Measurements from ENCODE around the gene AEN.

Gene AEN

DNA sequence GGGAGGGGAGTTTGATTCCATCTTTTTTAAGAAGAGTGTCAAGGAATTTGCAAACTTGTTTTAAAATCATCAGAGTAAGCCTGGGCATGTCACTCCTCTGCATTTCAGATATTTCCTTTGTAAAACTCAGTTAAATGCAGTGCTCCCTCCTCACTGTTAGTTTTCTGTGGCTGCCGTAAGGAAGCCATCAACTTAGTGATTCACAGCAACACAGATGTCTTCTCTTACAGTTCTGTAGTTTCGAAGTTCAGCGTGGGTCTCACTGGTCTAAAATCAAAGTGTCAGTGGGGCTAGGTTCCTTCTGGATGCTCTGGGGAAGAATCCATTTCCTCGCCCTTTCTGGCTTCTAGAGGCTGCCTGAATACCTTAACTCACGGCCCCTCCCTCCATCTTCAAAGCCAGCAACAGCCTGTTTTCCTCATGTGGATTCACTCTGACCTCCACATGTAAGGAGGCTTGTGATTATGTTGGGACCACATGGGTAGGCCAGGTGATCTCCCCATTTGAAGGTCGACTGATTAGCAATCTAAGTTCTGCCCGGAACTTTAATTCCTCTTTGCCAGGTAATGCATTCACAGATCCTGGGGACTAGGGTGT is 30.1 kb downstream of the AEN start:
- no peak for DNase-seq

DNA sequence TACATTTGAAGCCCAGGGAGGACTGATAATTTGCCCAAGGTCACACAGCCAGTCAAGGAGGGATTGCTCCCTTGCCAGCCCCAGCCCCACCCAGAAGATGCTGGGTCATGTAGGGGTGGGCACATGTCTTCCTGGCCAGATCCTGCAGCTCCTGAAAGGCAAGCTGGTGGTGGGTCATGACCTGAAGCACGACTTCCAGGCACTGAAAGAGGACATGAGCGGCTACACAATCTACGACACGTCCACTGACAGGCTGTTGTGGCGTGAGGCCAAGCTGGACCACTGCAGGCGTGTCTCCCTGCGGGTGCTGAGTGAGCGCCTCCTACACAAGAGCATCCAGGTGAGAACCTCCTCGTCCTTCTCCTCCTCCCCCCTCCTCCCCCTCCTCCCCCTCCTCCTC is 30.8 kb downstream of the AEN start:
- peak; percentile 1 for DNase-seq

DNA sequence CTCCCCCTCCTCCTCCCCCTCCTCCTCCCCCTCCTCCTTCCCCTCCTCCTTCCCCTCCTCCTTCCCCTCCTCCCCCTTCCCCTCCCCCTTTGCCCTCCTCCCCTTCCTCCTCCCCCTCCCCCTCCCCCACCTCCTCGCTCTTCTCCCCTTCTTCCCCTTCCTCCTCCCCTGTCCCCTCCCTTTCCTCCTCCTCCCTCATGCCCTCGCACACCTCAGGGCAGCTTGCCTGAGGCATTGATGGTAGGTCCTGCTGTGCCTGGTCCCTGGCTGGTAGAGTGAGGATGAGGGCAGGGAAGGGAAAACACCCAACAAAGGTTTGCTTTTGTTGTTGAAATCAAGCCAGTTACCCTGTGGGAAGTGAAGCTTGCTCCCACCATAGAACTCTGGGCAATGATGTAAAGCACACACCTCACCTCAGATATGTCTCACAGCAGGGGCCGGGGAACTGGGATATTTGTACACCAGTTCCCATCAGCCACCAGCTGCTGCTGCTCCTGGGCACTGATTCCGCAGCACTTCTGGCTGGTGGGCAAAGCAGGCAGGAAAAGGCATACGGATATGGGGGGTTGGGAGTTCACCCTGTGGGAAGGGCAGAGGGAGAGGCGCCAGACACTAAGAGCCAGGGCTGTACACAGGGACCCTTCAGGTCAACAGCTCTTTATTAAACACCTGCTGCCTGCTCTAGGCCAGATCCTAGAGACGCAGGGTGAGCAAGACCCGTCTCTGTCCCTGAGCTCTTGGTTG is 31.5 kb downstream of the AEN start:
- DNase-seq = peak; percentile 2

DNA sequence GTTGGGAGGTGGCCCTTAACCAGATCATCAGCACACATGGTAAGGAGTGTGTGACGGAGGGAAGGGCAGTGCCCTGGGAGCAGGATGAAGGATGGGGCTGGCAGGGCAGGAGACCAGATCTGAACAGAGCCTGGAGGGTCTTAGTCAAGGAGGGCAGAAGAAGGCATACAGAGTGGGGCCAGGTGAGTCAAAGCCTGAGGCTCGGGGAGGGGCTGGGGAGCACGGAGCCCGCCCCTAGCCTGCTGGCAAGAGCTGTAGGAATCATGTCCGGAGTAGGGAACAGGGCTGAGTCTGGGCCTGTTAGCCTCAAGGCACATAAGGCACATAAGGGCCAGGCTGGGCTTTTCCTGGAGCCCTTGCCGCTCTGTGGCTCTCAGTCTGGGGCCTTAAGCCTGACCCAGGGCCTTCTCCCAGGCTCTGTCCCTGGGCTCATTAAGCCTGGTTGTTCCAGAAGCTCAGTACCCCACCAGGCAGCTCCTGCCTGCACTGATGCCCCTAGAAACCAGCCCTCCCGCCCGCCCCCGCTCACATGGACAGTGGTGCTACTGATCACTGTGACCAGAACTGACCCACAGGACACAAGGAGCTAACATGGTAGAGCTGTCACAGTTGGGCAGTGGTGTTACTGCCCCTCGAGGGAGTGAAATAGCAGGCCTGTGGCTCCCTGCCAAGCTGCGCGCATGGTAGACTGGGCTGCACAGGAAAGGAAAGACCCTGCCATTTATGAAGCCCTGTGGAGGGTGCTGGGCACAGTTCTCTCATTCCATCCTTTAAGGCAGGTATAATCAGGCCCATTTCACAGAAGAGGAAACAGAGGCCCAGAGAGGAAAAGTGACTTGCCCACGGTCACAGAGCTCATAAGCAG is 32.3 kb downstream of the AEN start:
- DNase-seq = peak; percentile 1

DNA sequence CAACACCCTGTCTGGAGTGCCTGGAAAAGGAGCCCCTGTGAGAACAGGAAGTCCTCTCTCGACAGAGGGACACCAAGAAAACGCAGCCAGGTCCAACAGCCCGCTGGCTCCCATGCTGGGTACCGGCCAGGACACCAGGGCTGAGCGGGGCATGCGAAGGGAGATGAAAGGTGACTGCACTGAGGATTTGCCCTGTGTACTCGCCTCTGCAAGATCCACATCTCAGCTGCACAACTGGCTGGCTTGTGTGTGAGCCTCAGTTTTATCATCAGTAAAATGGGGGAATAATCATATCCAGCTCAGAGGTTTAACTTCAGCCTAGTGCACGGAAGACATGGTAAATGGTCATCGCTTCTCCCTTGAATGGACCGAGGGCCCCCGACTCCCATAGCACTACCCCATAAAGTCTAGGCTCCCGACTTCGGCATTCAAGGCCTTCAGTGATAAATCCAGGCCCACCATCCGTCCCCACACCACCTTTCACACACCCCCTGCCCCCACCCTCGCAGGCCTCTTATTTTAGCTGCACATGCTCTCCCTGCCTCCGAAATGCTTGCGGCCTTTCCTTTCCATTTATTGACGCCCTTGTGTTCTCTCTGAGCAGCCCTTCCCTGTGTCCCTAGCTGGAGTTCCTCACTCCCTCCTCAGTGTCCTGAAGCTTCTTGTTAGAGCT is 33.4 kb downstream of the AEN start:
- DNase-seq = no peak

DNA sequence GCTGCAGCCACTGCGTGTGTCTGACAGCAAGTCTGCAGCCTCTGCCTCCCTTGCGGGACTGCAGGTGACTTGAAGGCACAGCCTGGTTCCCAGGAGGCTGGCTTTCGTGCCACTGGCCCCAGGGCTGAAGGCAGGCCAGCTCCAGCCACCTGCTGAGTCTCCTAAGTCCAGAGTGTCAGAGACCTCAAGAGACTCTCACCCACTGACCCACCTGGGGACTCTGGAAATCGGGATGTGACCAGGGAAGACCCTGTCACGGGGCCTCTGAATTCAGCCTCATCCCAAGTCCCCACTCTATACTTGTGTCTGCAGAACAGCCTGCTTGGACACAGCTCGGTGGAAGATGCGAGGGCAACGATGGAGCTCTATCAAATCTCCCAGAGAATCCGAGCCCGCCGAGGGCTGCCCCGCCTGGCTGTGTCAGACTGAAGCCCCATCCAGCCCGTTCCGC is 34.0 kb downstream of the AEN start:
- DNase-seq = no peak

DNA sequence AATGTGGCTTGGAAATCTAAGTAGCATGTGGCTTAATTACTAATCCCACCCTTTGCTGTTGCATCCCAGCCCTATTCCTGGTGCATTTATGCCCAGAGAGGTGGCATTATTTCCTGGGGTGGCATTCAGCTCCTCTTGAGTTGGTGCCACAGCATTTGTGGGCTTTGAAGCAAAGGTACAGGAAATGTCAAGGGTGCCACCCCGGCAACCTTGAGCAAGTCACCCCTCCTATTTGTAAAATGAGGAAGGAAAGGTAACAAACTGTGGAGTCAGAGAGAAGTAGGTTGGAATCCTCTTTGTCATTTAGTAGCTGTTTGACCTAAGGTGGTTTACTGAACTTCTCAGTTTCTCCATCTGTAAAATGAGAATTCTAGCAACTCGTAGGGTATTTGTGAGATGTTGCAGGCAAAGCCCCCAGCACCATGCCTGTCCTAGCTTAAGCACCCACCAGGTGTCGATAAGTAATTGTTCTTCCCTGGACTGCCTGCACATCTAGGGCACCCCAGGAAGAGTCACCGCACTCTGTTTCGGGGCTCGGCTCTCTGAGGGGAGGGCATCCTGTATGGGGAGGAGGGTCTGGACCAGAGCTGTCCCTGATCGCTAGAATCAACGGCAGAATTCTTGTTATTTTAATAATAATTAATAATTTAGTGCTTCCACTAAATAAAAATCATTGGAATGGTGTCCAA is 34.8 kb downstream of the AEN start:
- no peak for DNase-seq

DNA sequence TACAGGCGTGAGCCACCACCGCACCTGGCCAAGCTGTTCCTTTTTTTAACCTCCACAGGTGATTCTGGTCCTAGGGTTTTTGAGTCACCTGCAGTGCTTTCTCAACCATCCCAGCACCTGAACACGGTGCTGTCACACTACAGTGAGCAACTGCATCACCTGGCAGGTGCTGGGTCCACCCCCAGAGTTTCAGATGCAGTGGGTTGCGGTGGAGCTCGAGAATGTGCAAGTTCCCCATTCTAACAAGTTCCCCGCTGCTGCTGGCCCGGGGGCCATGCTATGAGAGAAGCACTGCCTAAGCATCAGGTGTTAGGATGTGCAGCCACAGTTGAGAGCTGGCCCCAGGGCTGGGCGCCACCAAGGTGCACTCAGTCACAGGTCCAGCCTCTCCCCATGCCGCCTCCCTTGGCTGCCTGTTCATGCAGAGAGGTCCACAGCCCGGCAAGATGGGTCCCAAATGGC is 35.7 kb downstream of the AEN start:
- DNase-seq = no peak

DNA sequence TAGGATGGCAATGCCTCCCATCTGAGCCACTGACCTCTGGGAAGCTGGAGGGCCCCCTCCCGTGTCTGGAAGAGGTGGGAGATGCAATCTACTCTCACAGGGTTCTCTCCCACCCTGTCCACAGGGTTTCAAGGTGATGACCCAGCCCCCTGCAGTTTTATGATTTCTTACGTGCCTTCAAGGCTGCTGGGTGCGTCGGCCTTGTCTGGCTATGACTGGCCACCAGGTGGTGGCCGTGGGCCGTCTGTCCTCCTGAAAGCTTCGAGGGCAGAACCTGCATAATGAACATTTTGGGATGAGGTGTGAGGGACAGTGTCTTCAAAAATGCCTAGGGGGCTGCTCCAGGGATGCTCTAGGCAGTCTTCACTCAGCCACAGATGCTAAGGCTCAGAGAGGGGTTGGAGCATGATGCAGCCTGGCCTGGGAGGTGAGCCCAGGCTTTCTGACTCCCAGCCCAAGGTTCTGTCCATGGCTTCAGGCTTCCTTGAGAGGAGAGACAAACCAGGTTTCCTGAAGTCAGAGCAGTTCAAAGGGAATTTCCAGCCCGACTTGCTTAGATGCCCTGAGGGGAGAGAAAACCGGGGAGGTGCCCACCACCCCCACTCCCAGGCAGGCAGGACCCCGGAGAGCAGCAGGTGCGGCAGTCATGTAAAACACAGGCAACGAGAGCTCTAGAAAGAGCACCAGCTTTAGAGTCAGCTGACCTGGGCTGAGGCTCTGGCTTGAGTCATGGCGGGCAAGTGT is 36.4 kb downstream of the AEN start:
- DNase-seq = no peak

DNA sequence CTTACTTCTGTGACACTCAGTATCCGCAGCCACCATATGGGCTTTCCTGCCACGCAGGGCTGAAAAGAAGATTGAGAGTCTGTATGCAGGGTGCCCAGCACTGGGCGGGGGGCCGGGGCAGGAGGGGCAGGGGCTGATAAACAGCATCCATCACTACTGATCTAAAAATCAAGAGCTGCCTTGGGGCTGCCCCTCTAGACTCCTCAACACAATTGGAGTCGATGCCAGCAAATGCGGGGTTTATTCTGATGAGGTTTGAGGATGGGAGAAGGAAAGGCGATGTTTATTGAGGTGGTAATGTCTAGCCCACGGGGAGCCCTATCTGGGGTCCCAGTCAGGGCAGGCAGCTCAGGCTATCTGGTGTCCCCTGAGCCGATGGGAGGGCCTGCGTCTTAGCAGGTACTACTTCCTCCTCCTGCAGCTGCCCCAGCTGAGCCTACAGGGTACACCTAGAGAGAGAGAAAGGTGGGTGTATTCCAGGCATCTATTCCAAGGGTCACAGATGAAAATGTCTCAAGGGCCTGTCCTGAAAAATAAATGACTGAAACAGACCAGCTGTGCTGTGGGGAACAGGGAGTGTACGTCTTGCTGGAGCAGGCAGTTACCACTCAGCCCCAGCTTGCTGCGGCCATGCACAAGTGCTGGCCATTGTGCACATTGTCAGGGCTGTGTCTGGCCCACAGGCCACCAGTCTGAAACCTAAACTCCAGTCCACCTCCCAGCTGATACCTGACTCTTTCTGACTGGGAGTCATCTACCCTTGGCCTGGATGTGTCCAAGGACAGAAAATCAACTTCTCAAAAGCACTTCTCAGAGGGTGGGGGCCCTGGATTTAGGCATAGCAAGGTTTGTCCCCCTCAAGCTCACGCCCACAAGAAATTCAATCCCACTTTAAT is 37.2 kb downstream of the AEN start:
- DNase-seq = no peak

DNA sequence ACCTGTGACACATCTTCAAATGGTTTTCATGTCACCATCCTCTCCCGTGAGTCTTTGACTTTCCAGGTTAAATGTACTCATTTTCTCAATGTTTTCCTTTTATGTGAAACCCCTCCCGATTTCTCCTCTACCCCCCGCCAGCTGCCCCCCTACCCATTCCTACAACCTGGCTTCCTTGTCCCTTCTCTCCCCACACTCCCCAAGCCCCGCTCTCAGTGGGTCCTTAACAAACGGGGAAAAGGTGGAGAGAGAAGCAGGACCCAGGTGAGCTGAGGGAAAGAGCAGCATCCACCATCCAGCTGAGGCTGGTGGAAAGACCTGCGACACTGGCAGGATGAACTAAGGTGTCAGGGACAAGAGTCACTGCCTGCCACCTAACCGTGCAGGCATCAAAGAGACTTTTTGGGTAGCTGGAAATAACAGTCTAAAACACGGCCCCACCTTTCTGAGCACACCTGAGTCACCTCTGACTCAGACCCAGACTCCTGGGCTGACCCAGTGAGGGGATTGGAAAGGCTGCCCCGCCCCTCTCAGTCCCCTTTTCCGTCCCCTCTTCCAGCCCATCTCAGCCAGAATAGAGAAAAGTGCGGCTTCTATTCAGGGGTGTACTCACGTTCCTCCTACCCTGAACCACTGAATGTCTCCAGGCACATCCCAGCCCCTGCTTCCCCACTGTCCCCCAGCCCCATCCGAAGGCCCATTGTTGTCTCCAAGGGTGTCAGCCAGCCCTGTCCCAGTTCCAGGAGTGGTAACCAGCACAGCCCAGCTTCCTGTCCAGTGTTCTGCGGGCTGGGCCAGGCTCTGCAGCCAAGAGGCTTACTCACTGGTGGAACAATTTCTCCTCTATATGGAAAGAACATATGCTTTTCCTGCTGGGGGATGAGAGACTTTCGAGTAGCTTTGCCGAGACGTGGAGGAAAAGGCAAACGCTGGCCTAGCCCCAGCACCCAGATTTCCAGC is 38.1 kb downstream of the AEN start:
- DNase-seq = no peak

DNA sequence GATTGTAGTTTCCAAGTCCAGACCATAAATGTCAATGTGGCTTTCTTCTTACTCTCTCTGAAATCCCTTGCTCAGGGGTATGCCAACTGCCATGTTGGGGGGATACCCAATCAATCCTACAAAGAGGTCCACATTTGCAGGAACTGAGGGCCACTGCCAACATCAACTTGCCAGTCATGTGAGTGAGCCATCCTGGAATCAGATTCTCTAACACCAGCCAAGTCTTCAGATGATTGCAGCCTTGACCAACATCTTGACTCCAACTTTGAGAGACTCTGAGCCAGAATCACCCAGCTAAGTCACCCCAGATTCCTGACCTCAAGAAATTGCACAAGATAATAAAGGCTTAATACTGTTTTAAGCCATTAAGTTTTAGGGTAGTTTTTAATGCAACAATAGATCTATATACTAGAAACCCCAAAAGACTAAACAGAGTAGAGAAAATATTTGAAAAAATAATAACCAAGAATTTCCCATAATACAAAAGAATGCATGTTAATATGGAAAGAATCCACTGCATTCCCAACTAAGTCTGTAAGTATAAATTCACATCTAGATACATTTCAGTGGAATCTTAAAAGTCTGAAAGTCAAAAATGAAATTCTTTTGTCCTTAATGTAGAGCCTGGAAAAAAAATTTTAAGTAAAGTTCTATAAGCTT is 40.0 kb downstream of the AEN start:
- no peak for DNase-seq

DNA sequence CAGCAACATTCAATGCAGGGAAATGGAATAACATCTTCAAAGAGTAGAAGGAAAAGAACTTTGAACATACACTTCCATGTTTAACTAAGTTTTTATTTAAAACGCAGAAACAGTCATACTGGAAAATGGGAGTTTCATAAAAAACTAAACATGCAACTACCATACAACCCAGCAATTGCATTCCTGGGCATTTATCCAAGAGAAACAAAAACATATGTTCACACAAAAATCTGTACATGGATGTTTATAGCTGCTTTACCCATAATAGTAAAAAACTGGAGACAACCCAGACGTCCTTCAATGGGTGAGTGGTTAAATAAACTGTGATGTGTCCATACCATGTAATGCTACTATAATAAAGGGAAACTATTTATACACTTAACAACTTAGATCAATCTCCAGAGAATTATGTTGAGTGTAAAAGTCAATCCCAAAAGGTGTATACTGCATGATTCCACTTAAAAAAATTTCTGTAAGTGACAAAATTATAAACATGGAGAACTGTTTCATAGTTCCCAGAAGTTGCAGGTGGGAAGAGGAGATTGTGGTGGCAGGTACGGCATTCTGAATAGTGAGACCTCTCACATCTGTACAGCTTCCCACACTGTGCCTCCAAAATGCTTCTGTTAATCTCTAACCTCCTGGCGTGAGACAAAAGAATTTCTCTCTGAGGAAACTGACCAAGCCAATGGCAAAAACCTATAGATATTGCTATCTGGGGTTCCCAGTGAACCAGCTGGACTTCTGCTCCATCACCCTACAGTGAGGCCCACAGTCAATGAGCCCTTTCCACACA is 40.8 kb downstream of the AEN start:
- no peak for DNase-seq

DNA sequence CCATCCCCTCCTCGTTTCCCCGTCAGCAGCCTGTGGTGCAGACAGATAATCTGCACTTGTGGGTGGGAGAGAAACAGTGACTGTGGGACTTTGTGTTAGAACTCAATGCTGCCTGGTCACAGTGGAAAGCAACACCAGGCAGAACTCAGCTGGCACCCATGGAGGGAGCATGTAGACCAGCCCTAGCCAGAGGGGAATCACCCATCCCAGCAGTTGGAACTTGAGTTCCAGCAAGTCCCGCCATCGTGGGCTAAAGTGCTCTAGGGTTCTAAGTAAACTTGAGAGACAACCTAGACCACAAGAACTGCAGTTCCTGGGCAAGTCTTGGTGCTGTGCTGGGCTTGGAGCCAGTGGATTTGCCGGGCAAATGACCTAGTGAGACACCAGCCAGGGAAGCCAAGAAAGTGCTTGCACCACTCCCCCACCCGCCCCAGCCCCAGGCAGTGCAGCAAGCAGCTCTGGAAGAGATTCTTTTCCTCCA is 42.0 kb downstream of the AEN start:
- no peak for DNase-seq

DNA sequence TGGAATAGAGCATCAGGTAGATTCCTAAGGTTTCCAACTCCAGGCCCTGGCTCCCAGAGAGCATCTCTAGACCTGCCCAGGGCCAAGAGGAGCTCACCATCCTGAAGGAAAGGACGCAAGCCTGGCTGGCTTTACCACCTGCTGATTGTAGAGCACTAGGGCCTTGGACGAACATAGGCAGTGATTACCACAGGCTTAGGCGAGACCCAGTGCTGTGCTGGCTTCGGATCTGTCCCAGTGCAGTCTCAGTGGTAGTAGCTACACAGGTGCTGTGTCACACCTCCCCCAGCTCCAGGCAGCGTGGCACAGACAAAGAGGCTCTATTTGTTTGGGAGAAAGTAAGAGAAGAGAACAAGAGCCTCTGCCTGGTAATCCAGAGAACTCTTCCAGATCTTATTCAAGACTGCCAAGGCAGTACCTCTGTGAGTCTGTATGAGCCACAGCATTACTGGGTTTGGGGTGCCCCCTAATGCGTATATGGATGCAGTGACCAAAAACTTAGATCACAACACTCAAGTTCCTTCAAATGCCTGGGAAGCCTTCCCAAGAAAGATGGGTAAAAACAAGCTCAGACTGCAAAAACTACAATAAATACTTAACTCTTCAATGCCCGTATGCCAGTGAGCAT is 43.1 kb downstream of the AEN start:
- peak; percentile 55 for DNase-seq

DNA sequence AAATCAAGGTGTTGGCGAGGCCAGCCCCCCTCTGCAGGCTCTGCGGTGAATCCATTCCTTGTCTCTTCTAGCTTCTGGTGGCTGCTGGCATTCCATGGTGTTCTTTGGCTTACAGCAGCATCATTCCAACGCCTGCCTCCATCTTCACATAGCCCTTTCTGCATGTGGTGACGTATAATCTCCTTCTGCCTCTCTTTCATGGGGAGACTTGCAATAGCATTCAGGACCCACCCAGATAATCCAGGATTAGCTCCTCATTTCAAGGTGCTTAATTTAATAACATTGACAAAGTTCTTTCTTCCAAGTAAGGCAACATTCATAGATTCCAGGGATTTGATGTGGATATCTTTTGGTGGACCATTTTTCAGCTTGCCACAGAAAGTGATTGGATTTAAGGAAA is 53.5 kb downstream of the AEN start:
- no peak for DNase-seq

DNA sequence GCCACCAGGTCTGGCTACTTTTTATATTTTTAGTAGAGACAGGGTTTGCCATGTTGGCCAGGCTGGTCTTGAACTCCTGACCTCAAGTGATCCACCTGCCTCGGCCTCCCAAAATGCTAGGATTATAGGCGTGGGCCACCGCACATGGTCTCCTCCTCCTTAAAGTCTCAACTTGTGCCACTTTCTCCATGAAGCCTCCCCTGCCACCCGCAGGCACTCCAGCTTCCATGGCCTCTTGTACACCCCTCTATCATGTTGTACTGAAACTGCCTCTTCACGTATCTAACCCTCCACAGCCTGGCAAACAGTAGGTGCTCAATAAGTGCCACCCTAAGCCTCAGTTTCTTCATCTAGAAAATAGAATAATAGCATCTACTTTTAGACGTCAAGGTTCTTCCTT is 57.6 kb downstream of the AEN start:
- no peak for DNase-seq

All from stimulated activated CD4-positive, alpha-beta T cell treated with anti-CD3 and anti-CD28 coated beads, Interleukin-4, amount 100 ng/mL, for 24 hours (primary cell).